Measurements from ENCODE around the gene GNPDA1.

Gene GNPDA1

GRCh38 chr5:142023836-142024235 is 11.0 kb upstream of the GNPDA1 start:
- DNase-seq (ENCODE audit: low spot score) = no peak

- no peak for DNase-seq (ENCODE audit: low spot score)
Measured at GRCh38 chr5:142020122-142020659, 7.4 kb upstream of the GNPDA1 start.

- no peak for DNase-seq (ENCODE audit: low spot score)
Measured at GRCh38 chr5:142017832-142018427, 5.1 kb upstream of the GNPDA1 start.

GRCh38 chr5:142016556-142016955 is 3.7 kb upstream of the GNPDA1 start:
- no peak for DNase-seq (ENCODE audit: low spot score)

GRCh38 chr5:142015781-142016533 is 3.1 kb upstream of the GNPDA1 start:
- DNase-seq (ENCODE audit: low spot score) = no peak

GRCh38 chr5:142014911-142015584 is 2.2 kb upstream of the GNPDA1 start:
- DNase-seq (ENCODE audit: low spot score) = peak; percentile 48

- no peak for DNase-seq (ENCODE audit: low spot score)
Measured at GRCh38 chr5:142013734-142014521, 1.1 kb upstream of the GNPDA1 start.

- peak; percentile 52 for DNase-seq (ENCODE audit: low spot score)
Measured at GRCh38 chr5:142012186-142012785, 541 bp downstream of the GNPDA1 start.

GRCh38 chr5:142011572-142012185 is 1.1 kb downstream of the GNPDA1 start:
- no peak for DNase-seq (ENCODE audit: low spot score)

- DNase-seq (ENCODE audit: low spot score) = no peak
Measured at GRCh38 chr5:142009886-142010285, 2.9 kb downstream of the GNPDA1 start.

- no peak for DNase-seq (ENCODE audit: low spot score)
Measured at GRCh38 chr5:142008813-142009212, 4.0 kb downstream of the GNPDA1 start.

GRCh38 chr5:142007237-142007544 is 5.6 kb downstream of the GNPDA1 start:
- DNase-seq (ENCODE audit: low spot score) = no peak

- DNase-seq (ENCODE audit: low spot score) = no peak
Measured at GRCh38 chr5:142006363-142007236, 6.2 kb downstream of the GNPDA1 start.

GRCh38 chr5:142003266-142003800 is 9.5 kb downstream of the GNPDA1 start:
- no peak for DNase-seq (ENCODE audit: low spot score)

- peak; percentile 47 for DNase-seq (ENCODE audit: low spot score)
Measured at GRCh38 chr5:142000704-142001484, 11.9 kb downstream of the GNPDA1 start.

GRCh38 chr5:142000173-142000572 is 12.7 kb downstream of the GNPDA1 start:
- DNase-seq (ENCODE audit: low spot score) = no peak

- DNase-seq (ENCODE audit: low spot score) = no peak
Measured at GRCh38 chr5:141997358-141997960, 15.4 kb downstream of the GNPDA1 start.

- DNase-seq (ENCODE audit: low spot score) = no peak
Measured at GRCh38 chr5:141995656-141996055, 17.2 kb downstream of the GNPDA1 start.
